C4-2B (cell line): ENCODE results near the gene NECTIN1.

ENCODE experiments used
- H3K27ac ChIP-seq: fragments of 450-650 bp; 2 replicates; pipeline ENCODE4 v1.5.1; 2017
- CTCF ChIP-seq: fragments of 450-650 bp; conservative IDR thresholded peaks from 2 replicates; pipeline ENCODE4 v1.5.1; 2017; ENCODE audit warnings: mild to moderate bottlenecking
- ZFX ChIP-seq: fragments of 450-650 bp; IDR thresholded peaks from 2 replicates; pipeline ENCODE4 v1.6.1; 2017

The NECTIN1 gene

GRCh38 chr11:119754656-119755355 lies 25.8 kb upstream of the NECTIN1 start:
- TF ChIP-seq ZFX (no peak), CTCF (no peak)
- no peak overlapping the region for H3K27ac ChIP-seq

- TF ChIP-seq ZFX (no peak), CTCF (no peak)
- no peak overlapping the region for H3K27ac ChIP-seq
These were observed 25.2 kb upstream of the NECTIN1 start for GRCh38 chr11:119754199-119754598.

GRCh38 chr11:119752946-119753345 lies 23.9 kb upstream of the NECTIN1 start:
- H3K27ac ChIP-seq: no peak overlapping the region
- TF ChIP-seq CTCF (no peak), ZFX (no peak)

GRCh38 chr11:119752345-119752871 lies 23.4 kb upstream of the NECTIN1 start:
- H3K27ac ChIP-seq: no peak overlapping the region
- TF ChIP-seq ZFX (no peak), CTCF (no peak)

GRCh38 chr11:119750056-119750455 lies 21.1 kb upstream of the NECTIN1 start:
- TF ChIP-seq ZFX (no peak), CTCF (no peak)
- H3K27ac ChIP-seq: no peak overlapping the region

- TF ChIP-seq CTCF: no peak
- TF ChIP-seq ZFX: no peak
These were observed 20.1 kb upstream of the NECTIN1 start for GRCh38 chr11:119749006-119749565.

GRCh38 chr11:119747868-119748660 lies 19.1 kb upstream of the NECTIN1 start:
- no peak overlapping the region for H3K27ac ChIP-seq
- TF ChIP-seq ZFX: no peak
- TF ChIP-seq CTCF: no peak

More at GRCh38 chr11:119749006-119749565, 20.1 kb upstream of the NECTIN1 start:
- H3K27ac ChIP-seq: no peak overlapping the region
